ENCODE measurements around the gene MS4A7. TPM values are rescaled to one million over a fixed set of nuclear protein-coding genes. Genes with fewer than 3 reads are reported as not detected.

Gene MS4A7
- total RNA-seq, 4 donors from 2014 or later = 88.0 to 222 (median 103) TPM

DNA sequence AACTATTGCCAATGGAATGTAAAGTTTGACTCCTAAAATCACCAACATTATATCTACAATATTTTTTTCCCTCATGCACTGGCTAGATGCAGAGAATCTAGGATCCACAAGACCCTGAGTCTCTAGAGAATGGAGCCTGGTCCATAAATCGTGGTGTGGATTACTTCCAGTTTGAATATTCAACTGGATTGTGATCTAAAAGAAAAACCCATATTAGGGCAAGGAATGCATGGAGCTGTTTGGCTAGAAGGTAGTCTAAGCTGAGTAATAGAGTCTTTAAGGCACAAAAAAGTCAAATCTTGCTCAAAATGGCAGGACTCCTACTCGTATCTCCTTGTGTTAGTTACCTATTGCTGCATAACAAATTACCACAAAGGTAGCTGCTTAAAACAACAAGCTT lies 41.7 kb downstream of the MS4A7 start:
- ATAC-seq (ENCODE audit: low FRiP score) (no peak), DNase-seq (ENCODE audit: low spot score) (no peak)
- TF ChIP-seq, protein P1, sequence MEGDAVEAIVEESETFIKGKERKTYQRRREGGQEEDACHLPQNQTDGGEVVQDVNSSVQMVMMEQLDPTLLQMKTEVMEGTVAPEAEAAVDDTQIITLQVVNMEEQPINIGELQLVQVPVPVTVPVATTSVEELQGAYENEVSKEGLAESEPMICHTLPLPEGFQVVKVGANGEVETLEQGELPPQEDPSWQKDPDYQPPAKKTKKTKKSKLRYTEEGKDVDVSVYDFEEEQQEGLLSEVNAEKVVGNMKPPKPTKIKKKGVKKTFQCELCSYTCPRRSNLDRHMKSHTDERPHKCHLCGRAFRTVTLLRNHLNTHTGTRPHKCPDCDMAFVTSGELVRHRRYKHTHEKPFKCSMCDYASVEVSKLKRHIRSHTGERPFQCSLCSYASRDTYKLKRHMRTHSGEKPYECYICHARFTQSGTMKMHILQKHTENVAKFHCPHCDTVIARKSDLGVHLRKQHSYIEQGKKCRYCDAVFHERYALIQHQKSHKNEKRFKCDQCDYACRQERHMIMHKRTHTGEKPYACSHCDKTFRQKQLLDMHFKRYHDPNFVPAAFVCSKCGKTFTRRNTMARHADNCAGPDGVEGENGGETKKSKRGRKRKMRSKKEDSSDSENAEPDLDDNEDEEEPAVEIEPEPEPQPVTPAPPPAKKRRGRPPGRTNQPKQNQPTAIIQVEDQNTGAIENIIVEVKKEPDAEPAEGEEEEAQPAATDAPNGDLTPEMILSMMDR (IDR thresholded peaks at IDR 0.05) = no peak

DNA sequence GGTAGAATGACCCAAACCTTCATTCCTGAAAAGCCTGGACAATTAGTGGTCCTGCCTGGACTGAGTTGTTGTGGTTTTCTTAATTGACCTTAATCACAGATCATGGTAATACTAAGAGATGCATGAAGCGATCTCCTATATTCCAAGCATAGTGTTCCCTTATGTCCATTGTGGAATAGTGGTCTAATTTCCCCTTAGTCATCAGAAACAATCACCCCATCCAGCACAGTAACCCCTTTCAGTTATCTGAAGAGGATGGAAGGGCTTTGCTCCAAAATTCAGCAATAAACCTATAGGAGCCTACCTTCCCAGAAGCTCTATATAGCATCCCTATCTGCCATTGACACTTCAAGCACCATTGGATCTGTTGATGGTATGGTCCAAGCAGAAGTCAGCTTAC lies 44.3 kb downstream of the MS4A7 start:
- DNase-seq (ENCODE audit: low spot score) (no peak), ATAC-seq (ENCODE audit: low FRiP score) (no peak)
- TF ChIP-seq, protein P1 (IDR thresholded peaks at IDR 0.05) = no peak

DNA sequence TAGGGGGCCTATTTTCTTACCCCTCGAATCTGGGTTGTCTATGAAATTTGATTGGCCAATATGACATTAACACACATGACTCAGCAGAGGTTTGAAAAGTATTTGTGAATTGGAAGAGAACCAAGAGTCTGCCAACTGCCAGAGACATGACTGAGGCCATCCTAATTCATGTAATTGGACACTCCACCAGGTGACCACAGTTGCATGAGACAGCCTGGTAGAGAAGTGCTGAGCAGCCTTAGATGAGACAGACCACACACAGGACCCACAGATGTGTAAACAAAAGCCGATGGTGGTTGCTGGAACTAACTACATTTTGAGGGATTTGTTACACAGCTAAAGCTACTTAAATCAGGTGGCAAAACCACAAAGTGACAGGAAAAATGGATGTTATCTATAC lies 50.2 kb downstream of the MS4A7 start:
- ATAC-seq (ENCODE audit: low FRiP score) (no peak), DNase-seq (ENCODE audit: low spot score) (no peak)
- TF ChIP-seq, protein P1 (IDR thresholded peaks at IDR 0.05) = no peak

DNA sequence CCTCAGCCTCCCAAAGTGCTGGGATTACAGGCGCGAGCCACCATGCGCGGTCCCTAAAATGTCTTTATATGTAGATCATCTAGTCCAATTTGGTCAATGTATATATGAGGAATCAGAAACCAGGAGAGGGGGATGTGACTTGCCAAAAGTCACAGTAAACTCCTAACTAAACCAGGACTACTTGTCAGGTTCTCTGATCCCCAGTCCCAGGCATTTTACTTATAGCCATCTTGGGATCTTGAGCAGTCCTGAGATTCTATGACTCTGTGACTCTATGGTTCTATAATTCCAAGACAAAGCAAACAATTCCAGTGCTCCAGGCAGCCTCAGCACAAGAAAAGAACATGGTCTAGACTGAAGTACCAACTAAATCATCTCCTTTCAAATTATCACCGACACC lies 50.9 kb downstream of the MS4A7 start, which contains the start of gene MS4A5:
Gene MS4A5 (plus strand): TSS at position 301 of the 400 bp plus-strand sequence. CDS start 103 bp downstream, outside the sequence.
- TF ChIP-seq, protein P1 (IDR thresholded peaks at IDR 0.05) = no peak
- no peak for DNase-seq (ENCODE audit: low spot score)
- no peak for ATAC-seq (ENCODE audit: low FRiP score)

DNA sequence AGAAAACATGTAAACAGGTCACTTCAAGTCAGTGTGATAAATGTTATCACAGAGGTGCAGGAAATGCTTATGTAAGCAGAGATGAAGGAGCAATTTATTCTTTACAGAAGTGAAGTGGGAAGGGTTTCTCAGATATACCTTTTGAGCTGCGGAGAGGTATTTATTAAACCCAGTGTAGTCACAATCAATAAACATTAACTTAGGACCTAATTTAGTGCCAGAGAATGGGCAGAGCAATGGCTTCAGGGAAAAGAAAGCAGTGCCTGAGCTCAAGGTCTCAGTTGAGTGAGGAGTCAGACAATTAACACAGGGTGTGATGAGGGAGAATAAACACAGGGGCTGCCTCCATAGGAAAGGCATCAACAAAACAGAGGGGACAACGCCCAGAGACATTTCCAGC lies 52.9 kb downstream of the MS4A7 start:
- DNase-seq (ENCODE audit: low spot score) (no peak), ATAC-seq (ENCODE audit: low FRiP score) (no peak)
- TF ChIP-seq, protein P1 (IDR thresholded peaks at IDR 0.05) = no peak

DNA sequence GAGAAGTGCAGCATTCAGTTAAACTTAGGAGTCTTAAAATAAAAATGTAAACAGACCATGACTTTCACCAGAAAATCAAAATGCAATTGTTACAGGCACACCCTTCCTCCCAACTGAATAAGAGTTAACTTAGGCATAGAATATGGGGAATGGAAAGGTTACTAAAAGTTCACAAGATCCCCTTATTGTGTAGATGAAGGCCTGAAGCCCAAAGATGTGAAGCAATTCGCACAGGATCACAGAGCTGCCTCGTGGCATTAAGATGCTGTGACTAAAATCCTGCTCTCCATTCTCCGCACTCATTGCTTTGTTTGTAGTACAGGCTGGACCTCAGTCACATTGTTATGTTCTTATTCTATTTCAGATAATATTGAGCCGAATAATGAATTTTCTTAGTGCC lies 55.1 kb downstream of the MS4A7 start:
- ATAC-seq (ENCODE audit: low FRiP score) (no peak), DNase-seq (ENCODE audit: low spot score) (no peak)
- TF ChIP-seq, protein P1 (IDR thresholded peaks at IDR 0.05) = no peak

Other genes with a start within 250 kb of the MS4A7 start
- 100 to 1,000 TPM; 167 to 239 (median 219) TPM for gene MS4A6A, start 195.4 kb upstream of the MS4A7 start, total RNA-seq
- 1 to 10 TPM; 2.2 to 7.1 (median 4.4) TPM for gene MS4A4E, start 135.4 kb upstream of the MS4A7 start, total RNA-seq
- 100 to 1,000 TPM in 2 of 4 donors, 10 to 100 TPM in 2; 61.3 to 131 (median 103) TPM for gene MS4A4A, start 97.9 kb upstream of the MS4A7 start, total RNA-seq
- 10 to 100 TPM in 1 of 4 donors, 1 to 10 TPM in 1, not detected in 2; 3.8 to 10.4 TPM for gene MS4A6E, start 51.3 kb upstream of the MS4A7 start, total RNA-seq
- 1 to 10 TPM; 1.4 to 9.9 (median 4.7) TPM for gene MS4A14, start 17.9 kb downstream of the MS4A7 start, total RNA-seq
- not detected for gene MS4A5, start 51.0 kb downstream of the MS4A7 start, total RNA-seq
- gene MS4A1, start 77.3 kb downstream of the MS4A7 start, total RNA-seq = 1 to 10 TPM in 3 of 4 donors, under 1 TPM in 1; 0.96 to 4.5 (median 2.3) TPM
- gene MS4A12, start 114.2 kb downstream of the MS4A7 start, total RNA-seq = not detected
- gene MS4A13, start 136.9 kb downstream of the MS4A7 start, total RNA-seq = not detected